NCI-H2107 treated with DMSO at 0.1 percent for 48 hours (cell line): ENCODE data around the gene KNCN.

Experiments used
- DNase-seq: peaks from one replicate; lab custom pipeline; 2025; ENCODE audit not compliant: unreplicated experiment; lab: John Stamatoyannopoulos, UW

The KNCN gene

GRCh38 chr1:46525253-46525983, 26.0 kb downstream of the KNCN start:
- DNase-seq = no peak

- no peak for DNase-seq
These were observed 26.6 kb downstream of the KNCN start for GRCh38 chr1:46524843-46525242.

- peak; percentile 64 for DNase-seq
These were observed 27.7 kb downstream of the KNCN start for GRCh38 chr1:46523496-46524353.

GRCh38 chr1:46522969-46523320, 28.5 kb downstream of the KNCN start:
- no peak for DNase-seq

- peak; percentile 84 for DNase-seq
These were observed 29.1 kb downstream of the KNCN start for GRCh38 chr1:46522184-46522968.

- no peak for DNase-seq
These were observed 30.0 kb downstream of the KNCN start for GRCh38 chr1:46521414-46521813.

- peak; percentile 72 for DNase-seq
These were observed 31.2 kb downstream of the KNCN start for GRCh38 chr1:46520063-46520911.

- no peak for DNase-seq
These were observed 32.2 kb downstream of the KNCN start for GRCh38 chr1:46519209-46519608.

- DNase-seq = no peak
These were observed 33.4 kb downstream of the KNCN start for GRCh38 chr1:46517932-46518498.

GRCh38 chr1:46517010-46517600, 34.3 kb downstream of the KNCN start:
- peak; percentile 100 for DNase-seq

GRCh38 chr1:46516200-46516950, 35.1 kb downstream of the KNCN start:
- no peak for DNase-seq

- DNase-seq = no peak
These were observed 35.9 kb downstream of the KNCN start for GRCh38 chr1:46515576-46515975.

- DNase-seq = no peak
These were observed 37.9 kb downstream of the KNCN start for GRCh38 chr1:46513536-46513935.

GRCh38 chr1:46512792-46513190, 38.7 kb downstream of the KNCN start:
- DNase-seq = no peak

GRCh38 chr1:46512135-46512791, 39.2 kb downstream of the KNCN start:
- DNase-seq = no peak

- DNase-seq = no peak
These were observed 40.5 kb downstream of the KNCN start for GRCh38 chr1:46510998-46511365.

GRCh38 chr1:46510341-46510997, 41.0 kb downstream of the KNCN start:
- DNase-seq = no peak

GRCh38 chr1:46508757-46509156, 42.7 kb downstream of the KNCN start:
- DNase-seq = no peak
